Omental fat pad (tissue), 4 donors: ENCODE data around the gene MYBBP1A. TPM values are rescaled to one million over a fixed set of nuclear protein-coding genes. Genes with fewer than 3 reads are reported as not detected.

ENCODE experiments used
- ATAC-seq: fragments of 150-250 bp; one replicate; pipeline ENCODE4 v1.9.1; 2016; ENCODE audit warnings: mild to moderate bottlenecking, moderate library complexity; ENCODE audit not compliant: low FRiP score
- DNase-seq: peaks from one replicate; pipeline ENCODE4 v3.0.0-alpha.2; 2019; ENCODE audit warnings: low spot score
- total RNA-seq, 4 donors: library from RNA; depleted of rRNA; stranded (reverse); fragments of >200 nt; gene quantifications; one replicate each; pipeline ENCODE4 v1.1.0, GENCODE V29; 2016
- TF ChIP-seq, protein P1 (sequence below), 3 donors: fragments of 450-650 bp; IDR thresholded peaks; one replicate each; pipeline ENCODE4 v1.5.1; 2016 to 2017; ENCODE audit warnings: antibody characterized with exemption in 3 of 3, mild to moderate bottlenecking in 3 of 3, moderate library complexity in 2 of 3

The MYBBP1A gene
- total RNA-seq, 4 donors from 2014 or later, result 33.1 to 142 (median 39.1) TPM

DNA sequence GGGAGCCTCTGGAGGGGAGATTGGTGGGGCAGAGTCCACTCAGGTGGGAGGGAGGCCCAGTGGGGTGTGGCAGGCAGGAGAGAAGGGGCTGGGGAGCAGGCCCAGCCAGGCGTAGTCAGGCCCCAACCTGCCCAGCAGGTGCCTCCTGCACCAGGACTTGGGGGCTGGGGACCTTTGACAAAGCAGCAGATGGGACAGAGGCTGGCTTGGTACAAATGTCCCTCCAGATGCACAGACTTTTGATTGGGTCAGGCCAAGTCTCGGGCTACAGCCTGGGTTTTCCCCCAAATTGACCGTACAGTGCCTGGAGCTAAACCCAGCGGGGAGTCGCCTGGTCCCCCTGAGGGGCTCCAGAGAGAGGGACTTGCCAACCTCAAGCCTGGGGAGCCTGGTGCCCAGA, 4.8 kb upstream of the MYBBP1A start:
- ATAC-seq, result no peak
- TF ChIP-seq, protein P1, sequence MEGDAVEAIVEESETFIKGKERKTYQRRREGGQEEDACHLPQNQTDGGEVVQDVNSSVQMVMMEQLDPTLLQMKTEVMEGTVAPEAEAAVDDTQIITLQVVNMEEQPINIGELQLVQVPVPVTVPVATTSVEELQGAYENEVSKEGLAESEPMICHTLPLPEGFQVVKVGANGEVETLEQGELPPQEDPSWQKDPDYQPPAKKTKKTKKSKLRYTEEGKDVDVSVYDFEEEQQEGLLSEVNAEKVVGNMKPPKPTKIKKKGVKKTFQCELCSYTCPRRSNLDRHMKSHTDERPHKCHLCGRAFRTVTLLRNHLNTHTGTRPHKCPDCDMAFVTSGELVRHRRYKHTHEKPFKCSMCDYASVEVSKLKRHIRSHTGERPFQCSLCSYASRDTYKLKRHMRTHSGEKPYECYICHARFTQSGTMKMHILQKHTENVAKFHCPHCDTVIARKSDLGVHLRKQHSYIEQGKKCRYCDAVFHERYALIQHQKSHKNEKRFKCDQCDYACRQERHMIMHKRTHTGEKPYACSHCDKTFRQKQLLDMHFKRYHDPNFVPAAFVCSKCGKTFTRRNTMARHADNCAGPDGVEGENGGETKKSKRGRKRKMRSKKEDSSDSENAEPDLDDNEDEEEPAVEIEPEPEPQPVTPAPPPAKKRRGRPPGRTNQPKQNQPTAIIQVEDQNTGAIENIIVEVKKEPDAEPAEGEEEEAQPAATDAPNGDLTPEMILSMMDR (IDR thresholded peaks at IDR 0.05), result no peak
- no peak for DNase-seq

DNA sequence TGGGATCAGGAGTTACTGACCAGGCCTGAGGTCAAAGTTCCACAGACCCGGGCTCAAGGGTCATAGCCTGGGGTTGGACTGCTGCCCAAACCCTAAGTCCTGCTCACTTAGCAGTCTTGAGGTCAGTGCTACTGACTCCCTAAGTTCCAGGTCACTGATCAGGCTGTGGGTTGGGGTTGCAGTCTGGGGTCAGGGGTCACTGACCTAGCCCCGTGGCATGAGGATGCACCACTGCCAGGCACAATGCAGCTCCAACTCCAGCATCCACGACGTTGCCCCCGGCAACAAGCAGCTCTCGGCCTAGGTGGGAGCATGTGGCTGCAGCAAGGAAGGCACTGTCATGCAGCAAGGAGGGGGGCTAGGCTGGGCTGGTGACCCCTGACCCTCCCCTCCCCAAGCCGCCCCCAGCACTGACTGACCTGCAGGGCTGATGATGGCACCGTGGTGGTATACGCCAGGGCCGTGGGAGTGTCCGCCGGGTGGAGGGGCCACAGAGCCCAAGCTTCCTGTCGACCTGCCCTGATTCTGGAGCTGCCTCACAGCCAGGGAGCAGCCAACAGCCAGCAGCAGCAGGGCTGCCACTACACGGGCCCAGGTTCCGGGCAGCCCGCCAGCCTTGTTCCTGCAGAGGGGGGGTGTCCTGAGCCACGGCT, 4.1 kb upstream of the MYBBP1A start:
- DNase-seq, result no peak
- TF ChIP-seq, protein P1 (IDR thresholded peaks at IDR 0.05), result no peak
- no peak for ATAC-seq

DNA sequence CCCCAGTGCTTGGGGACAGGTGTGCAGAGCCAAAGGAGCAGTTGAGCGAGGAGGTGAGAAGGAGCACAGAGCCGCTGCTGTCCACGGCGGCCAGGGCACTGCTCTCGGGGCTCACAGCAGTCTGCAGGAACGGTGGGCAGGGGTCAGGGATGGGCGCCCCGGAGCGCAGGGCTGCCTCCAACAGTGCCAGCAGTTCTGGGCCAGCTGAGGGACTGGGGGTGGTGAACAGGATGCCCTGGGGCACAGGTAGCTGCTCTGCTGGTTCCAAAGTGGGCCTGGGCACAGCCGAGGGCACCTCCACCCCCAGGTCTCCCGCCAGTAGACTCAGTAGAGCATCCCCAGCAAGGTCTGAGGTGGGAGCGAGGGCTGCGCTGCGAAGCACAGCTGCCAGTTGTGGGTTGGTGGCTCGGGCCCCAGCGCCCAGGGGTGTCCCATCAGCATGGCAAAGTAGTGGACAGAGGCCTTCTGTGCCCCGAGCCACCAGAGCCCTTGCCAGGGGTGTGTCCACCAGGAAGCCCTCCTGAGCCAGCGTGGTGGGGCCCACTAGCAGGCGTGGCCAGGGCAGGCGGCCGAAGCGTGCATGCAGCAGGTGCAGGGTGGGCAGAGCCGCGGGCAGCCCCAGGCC, 3.3 kb upstream of the MYBBP1A start:
- ATAC-seq (no peak), DNase-seq (no peak)
- TF ChIP-seq, protein P1 (IDR thresholded peaks at IDR 0.05), result no peak

DNA sequence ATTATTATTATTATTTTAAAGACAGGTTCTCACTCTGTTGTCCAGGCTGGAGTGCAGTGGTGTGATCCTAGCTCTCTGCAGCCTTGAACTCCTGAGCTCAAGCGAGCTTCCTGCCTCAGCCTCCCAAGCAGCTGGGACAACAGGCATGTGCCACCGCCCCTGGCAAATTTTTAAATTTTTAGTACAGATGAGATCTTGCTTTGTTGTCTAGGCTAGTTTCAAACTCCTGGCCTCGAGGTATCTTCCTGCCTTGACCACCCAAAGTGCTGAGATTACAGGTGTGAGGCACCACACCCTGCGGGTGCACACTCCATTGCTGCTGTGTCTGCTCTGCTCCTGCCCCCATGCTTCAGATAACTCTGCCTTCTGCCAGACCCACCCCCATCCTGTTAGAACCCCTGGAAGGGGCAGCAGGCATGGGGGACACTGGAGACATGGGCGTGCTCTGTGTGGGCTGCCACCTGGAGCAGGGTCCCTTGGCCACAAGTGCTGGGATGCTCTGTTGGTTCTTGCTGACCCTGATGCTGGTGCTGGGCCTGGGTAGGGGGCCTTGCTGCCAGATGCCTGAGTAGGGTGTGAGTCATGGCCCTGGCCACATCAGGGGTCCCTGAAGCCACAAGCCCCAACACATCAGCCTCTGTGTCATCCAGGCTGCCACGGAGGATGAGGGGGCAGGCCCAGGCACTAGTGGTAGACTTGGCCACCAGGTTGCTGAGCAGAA, 2.6 kb upstream of the MYBBP1A start:
- TF ChIP-seq, protein P1 (IDR thresholded peaks at IDR 0.05), result no peak
- ATAC-seq, result no peak
- DNase-seq, result no peak

DNA sequence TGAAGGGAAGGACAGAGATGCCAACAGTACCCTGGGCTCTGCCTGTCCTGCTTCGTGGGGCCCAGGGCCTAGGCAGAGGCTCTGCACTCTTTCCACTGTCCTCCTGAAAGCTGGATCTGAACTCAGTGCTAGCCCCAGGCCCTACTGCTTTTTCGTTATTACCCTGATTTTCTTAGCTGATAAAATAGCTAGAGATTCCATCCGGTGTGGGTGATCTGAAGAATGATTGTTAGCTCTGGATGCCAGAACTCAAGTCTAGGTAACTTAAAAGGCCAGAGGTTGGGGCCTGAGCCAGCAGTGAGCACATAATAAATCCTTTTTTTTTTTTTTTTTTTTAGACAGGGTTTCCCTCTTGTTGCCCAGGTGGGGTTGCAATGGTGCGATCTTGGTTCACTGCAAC, 1.8 kb upstream of the MYBBP1A start:
- TF ChIP-seq, protein P1 (IDR thresholded peaks at IDR 0.05), result no peak
- DNase-seq (no peak), ATAC-seq (no peak)

DNA sequence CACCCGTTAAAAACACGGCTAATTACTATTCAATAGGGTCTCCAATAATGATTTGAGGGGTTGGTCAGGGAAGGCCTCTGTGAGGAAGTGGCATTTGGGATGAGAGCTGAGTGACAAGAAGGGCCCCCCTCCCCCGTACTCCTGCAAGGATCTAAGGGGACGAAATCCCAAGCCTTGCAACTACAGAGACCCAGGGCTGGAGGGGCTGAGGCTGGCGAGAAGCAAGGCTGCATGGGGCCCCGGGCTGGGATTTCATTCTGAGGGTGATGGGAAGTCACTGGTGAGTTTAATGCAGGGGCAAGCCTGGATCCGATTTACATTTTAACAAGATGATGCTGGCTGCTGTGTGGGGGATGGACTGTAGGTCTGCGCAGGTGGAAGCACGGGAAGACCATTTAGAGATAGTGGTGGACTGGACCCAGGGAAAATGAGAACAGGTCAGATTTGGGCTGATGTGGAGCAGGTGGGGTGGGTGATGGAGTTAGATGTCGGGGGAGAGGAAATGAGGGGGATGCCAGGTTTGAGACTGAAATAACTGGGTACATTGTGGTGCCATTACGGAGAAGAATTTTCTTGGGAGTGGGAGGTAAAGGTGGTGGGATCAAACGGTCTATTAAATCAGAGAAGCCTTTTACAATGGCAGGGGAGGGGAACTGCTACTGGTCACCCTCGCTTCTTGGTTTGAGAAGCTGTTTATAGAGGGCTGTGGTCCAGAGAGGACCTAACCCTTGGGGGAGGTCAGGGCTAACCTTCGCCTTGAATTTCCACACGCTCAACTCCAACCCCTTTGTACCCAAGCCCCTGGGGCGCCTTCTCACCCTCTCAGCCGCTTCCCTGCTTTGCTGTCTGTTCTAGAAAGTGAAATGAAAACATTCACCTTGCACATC, 932 bp upstream of the MYBBP1A start:
- DNase-seq (no peak), ATAC-seq (no peak)
- TF ChIP-seq, protein P1 (IDR thresholded peaks at IDR 0.05), result no peak
